HepG2 (cell line): ENCODE measurements around the gene SLC23A2. TPM values are rescaled to one million over a fixed set of nuclear protein-coding genes. Genes with fewer than 3 reads are reported as not detected.

Experiments used
- ATF7 ChIP-seq, 2 experiments: fragments of 450-650 bp in 1 of 2; sonication (generic) in 1 of 2; formaldehyde crosslinking in 1 of 2; IDR thresholded peaks; 2 replicates each; pipeline versions ENCODE4 v1.4.0 to v1.6.1; 2016 to 2020; ENCODE audit warnings: antibody characterized with exemption in 1 of 2, mild to moderate bottlenecking in 1 of 2, missing genetic modification reagents in 1 of 2
- ATRX ChIP-seq: sonication (generic); formaldehyde crosslinking; IDR thresholded peaks from 2 replicates; pipeline ENCODE4 v1.4.0; 2020; ENCODE audit warnings: missing genetic modification reagents, borderline replicate concordance
- BRD4 ChIP-seq: sonication (generic); formaldehyde crosslinking; IDR thresholded peaks from 2 replicates; pipeline ENCODE4 v1.4.0; 2020; ENCODE audit warnings: missing genetic modification reagents
- GMEB2 ChIP-seq: IDR thresholded peaks from 2 replicates; pipeline ENCODE4 v1.6.1; 2016; ENCODE audit warnings: missing biosample characterization, missing genetic modification reagents, low read depth
- HHEX ChIP-seq: IDR thresholded peaks from 2 replicates; pipeline ENCODE4 v1.6.1; 2016; ENCODE audit warnings: control low read depth
- HMG20B ChIP-seq: conservative IDR thresholded peaks from 2 replicates; pipeline ENCODE4 v1.6.1; 2016; ENCODE audit warnings: missing genetic modification reagents, missing compliant biosample characterization
- HMGA1 ChIP-seq: sonication (generic); formaldehyde crosslinking; conservative IDR thresholded peaks from 2 replicates; pipeline ENCODE4 v1.4.0; 2020; ENCODE audit warnings: missing genetic modification reagents
- IKZF5 ChIP-seq: IDR thresholded peaks from 2 replicates; pipeline ENCODE4 v1.6.1; 2018; ENCODE audit warnings: missing genetic modification reagents, mild to moderate bottlenecking, missing compliant biosample characterization
- IRF2 ChIP-seq: IDR thresholded peaks from 2 replicates; pipeline ENCODE4 v1.6.1; 2018; ENCODE audit warnings: missing genetic modification reagents, missing compliant biosample characterization
- ISX ChIP-seq: sonication (generic); formaldehyde crosslinking; conservative IDR thresholded peaks from 2 replicates; pipeline ENCODE4 v1.5.0; 2020; ENCODE audit warnings: missing genetic modification reagents
- MBD4 ChIP-seq: IDR thresholded peaks from 2 replicates; pipeline ENCODE4 v1.6.1; 2012; ENCODE audit warnings: low read length, inconsistent platforms, borderline replicate concordance
- MED1 ChIP-seq: sonication (generic); formaldehyde crosslinking; IDR thresholded peaks from 2 replicates; pipeline ENCODE4 v1.4.0; 2020; ENCODE audit warnings: missing genetic modification reagents
- MZF1 ChIP-seq: sonication (generic); formaldehyde crosslinking; IDR thresholded peaks from 2 replicates; pipeline ENCODE4 v1.8.1; 2023; ENCODE audit warnings: mild to moderate bottlenecking, missing genetic modification reagents, borderline replicate concordance
- PHB2 ChIP-seq: fragments of 450-650 bp; IDR thresholded peaks from 2 replicates; pipeline ENCODE4 v1.6.1; 2018; ENCODE audit not compliant: partially characterized antibody
- PLRG1 ChIP-seq: fragments of 450-650 bp; conservative IDR thresholded peaks from 2 replicates; pipeline ENCODE4 v1.6.1; 2016
- SUZ12 ChIP-seq: fragments of 150-350 bp; IDR thresholded peaks from 2 replicates; pipeline ENCODE4 v1.6.1; 2014; ENCODE audit warnings: low read depth, low read length
- YEATS2 ChIP-seq: sonication (generic); formaldehyde crosslinking; IDR thresholded peaks from 2 replicates; pipeline ENCODE4 v1.4.0; 2020; ENCODE audit warnings: missing genetic modification reagents, borderline replicate concordance
- ZBTB10 ChIP-seq: sonication (generic); formaldehyde crosslinking; IDR thresholded peaks from 2 replicates; pipeline ENCODE4 v1.4.0; 2020; ENCODE audit warnings: missing genetic modification reagents, borderline replicate concordance
- ZEB1 ChIP-seq: IDR thresholded peaks from 2 replicates; pipeline ENCODE4 v1.6.1; 2012; ENCODE audit warnings: mild to moderate bottlenecking, low read depth, inconsistent platforms; ENCODE audit not compliant: insufficient replicate concordance
- ZMAT3 ChIP-seq: sonication (generic); formaldehyde crosslinking; conservative IDR thresholded peaks from 2 replicates; pipeline ENCODE4 v1.7.0; 2021; ENCODE audit warnings: missing genetic modification reagents
- ZNF484 ChIP-seq: sonication (generic); formaldehyde crosslinking; IDR thresholded peaks from 2 replicates; pipeline ENCODE4 v1.5.1; 2020; ENCODE audit warnings: mild to moderate bottlenecking, low read depth, missing genetic modification reagents, borderline replicate concordance
- ZNF570 ChIP-seq: sonication (generic); formaldehyde crosslinking; IDR thresholded peaks from 2 replicates; pipeline ENCODE4 v1.4.0; 2020; ENCODE audit warnings: mild to moderate bottlenecking, missing genetic modification reagents, borderline replicate concordance
- ZNF766 ChIP-seq: sonication (generic); formaldehyde crosslinking; IDR thresholded peaks from 2 replicates; pipeline ENCODE4 v1.5.0; 2020; ENCODE audit warnings: missing genetic modification reagents, borderline replicate concordance
- ZNF850 ChIP-seq: sonication (generic); formaldehyde crosslinking; conservative IDR thresholded peaks from 2 replicates; pipeline ENCODE4 v1.9.0; 2021; ENCODE audit warnings: mild to moderate bottlenecking, missing genetic modification reagents
- polyA plus RNA-seq, 8 experiments: library from polyadenylated mRNA; depleted of rRNA in 3 of 8; stranded (reverse) in 7 of 8; unstranded in 1 of 8; fragments of >200 nt; fragmentation: Illumina TruSeq in 4 of 8; extraction: Trizol in 4 of 8; gene quantifications; 2 replicates each; pipeline versions ENCODE4 v1.2.1 to v1.2.3, GENCODE V29; 2011 to 2016; ENCODE audit warnings: low read depth in 4 of 8, missing spikeins in 1 of 8, mixed read lengths in 1 of 8; ENCODE audit not compliant: insufficient read depth in 1 of 8
- total RNA-seq, 5 experiments: library from RNA; depleted of rRNA; stranded (reverse); fragments of >200 nt; fragmentation: Illumina TruSeq; extraction: Trizol; gene quantifications; 2 replicates each; pipeline ENCODE4 v1.2.3, GENCODE V29; 2016; ENCODE audit warnings: low read depth in 1 of 5

SLC23A2 gene
- total and polyA plus RNA-seq, 2 of the 13 experiments (the other 11 are each of a cell fraction or from before 2014, with no cell fraction given), result 42.2 to 51.2 TPM

- TF ChIP-seq ZNF766 (CRISPR knock-in tag) (no peak; the same call in 1 of the 2 replicates), SUZ12 (no peak), ATF7 (IDR thresholded peaks at IDR 0.05) (peak; percentile 70), ATF7 (CRISPR knock-in tag; IDR thresholded peaks at IDR 0.05) (peak; percentile 92; the same call in 1 of the 2 replicates), IKZF5 (peak; percentile 98), MBD4 (no peak), MZF1 (CRISPR knock-in tag) (no peak), ZNF484 (CRISPR knock-in tag) (no peak), GMEB2 (CRISPR knock-in tag) (no peak), ZMAT3 (CRISPR knock-in tag) (no peak), HMGA1 (CRISPR knock-in tag) (no peak), ZNF850 (CRISPR knock-in tag) (no peak; the same call in 1 of the 2 replicates), ATRX (CRISPR knock-in tag) (no peak), HMG20B (CRISPR knock-in tag) (peak; percentile 96), ZEB1 (peak; percentile 69), MED1 (peak; percentile 99), BRD4 (CRISPR knock-in tag) (no peak), PLRG1 (no peak), YEATS2 (CRISPR knock-in tag) (peak; percentile 82; the same call in 1 of the 2 replicates), ZBTB10 (CRISPR knock-in tag) (no peak), HHEX (CRISPR knock-in tag) (0 out of 2 replicates have a peak, but pooled peaks have one; percentile 21), ISX (no peak), IRF2 (CRISPR knock-in tag) (peak; percentile 97), PHB2 (no peak), ZNF570 (CRISPR knock-in tag) (no peak)
These were observed 39.6 kb downstream of the SLC23A2 start (continued) for GRCh38 chr20:4961746-4962145.
